ENCODE data around the gene DGKB.

- TF ChIP-seq TAF1 (IDR thresholded peaks at IDR 0.05; ENCODE audit: low read depth, low read length): no peak
- TF ChIP-seq, protein P1, sequence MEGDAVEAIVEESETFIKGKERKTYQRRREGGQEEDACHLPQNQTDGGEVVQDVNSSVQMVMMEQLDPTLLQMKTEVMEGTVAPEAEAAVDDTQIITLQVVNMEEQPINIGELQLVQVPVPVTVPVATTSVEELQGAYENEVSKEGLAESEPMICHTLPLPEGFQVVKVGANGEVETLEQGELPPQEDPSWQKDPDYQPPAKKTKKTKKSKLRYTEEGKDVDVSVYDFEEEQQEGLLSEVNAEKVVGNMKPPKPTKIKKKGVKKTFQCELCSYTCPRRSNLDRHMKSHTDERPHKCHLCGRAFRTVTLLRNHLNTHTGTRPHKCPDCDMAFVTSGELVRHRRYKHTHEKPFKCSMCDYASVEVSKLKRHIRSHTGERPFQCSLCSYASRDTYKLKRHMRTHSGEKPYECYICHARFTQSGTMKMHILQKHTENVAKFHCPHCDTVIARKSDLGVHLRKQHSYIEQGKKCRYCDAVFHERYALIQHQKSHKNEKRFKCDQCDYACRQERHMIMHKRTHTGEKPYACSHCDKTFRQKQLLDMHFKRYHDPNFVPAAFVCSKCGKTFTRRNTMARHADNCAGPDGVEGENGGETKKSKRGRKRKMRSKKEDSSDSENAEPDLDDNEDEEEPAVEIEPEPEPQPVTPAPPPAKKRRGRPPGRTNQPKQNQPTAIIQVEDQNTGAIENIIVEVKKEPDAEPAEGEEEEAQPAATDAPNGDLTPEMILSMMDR (IDR thresholded peaks at IDR 0.05; ENCODE audit: control extremely low read depth in 1 of 3, insufficient read depth in 1 of 3, low read depth in 1 of 3, low read length in 3 of 3): no peak
- TF ChIP-seq MAFK (IDR thresholded peaks at IDR 0.05; ENCODE audit: low read depth, low read length): no peak
- TF ChIP-seq CREB1 (IDR thresholded peaks at IDR 0.05): no peak
- TF ChIP-seq, protein P2, sequence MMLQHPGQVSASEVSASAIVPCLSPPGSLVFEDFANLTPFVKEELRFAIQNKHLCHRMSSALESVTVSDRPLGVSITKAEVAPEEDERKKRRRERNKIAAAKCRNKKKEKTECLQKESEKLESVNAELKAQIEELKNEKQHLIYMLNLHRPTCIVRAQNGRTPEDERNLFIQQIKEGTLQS (IDR thresholded peaks at IDR 0.05; ENCODE audit: insufficient read depth, low read depth, low read length): no peak
- no peak for TF ChIP-seq BRCA1 (IDR thresholded peaks at IDR 0.05; ENCODE audit: low read depth, low read length)
- no peak for TF ChIP-seq NRF1 (IDR thresholded peaks at IDR 0.05; ENCODE audit: low read depth, low read length)
- TF ChIP-seq POLR2AphosphoS5 (IDR thresholded peaks at IDR 0.05; ENCODE audit: low read depth, low read length): no peak
- no peak for TF ChIP-seq ZNF274 (IDR thresholded peaks at IDR 0.05; ENCODE audit: borderline replicate concordance, extremely low read depth, low read length)
- TF ChIP-seq EGR1 (IDR thresholded peaks at IDR 0.05; ENCODE audit: borderline replicate concordance, low read depth, low read length): no peak
Measured at GRCh38 chr7:14385074-14385473, 517.5 kb downstream of the DGKB start.

Measured in H1 (cell line).